Cardiac muscle cell (in vitro differentiated cells and primary cell): ENCODE measurements around the gene TGFBR1. TPM values are rescaled to one million over a fixed set of nuclear protein-coding genes. Genes with fewer than 3 reads are reported as not detected.
A peak's percentile ranks its signal among the peaks of the same experiment; 100 is the strongest.

Experiments used
- DNase-seq, 2 donors: peaks; one replicate each; pipeline versions ENCODE4 v3.0.0 to v3.0.0-alpha.2; 2010 to 2017; ENCODE audit warnings: low read depth in 1 of 2, low spot score in 1 of 2
- H3K27ac ChIP-seq: fragments of 200-600 bp; sonication (generic); 2 replicates; pipeline ENCODE4 v1.5.1; 2016
- H3K27me3 ChIP-seq: fragments of 200-600 bp; sonication (generic); 2 replicates; pipeline ENCODE4 v1.6.0; 2016; ENCODE audit warnings: control low read depth
- H3K36me3 ChIP-seq: fragments of 200-600 bp; sonication (generic); 2 replicates; pipeline ENCODE4 v1.5.1; 2016; ENCODE audit warnings: control low read depth
- H3K4me1 ChIP-seq: fragments of 200-600 bp; sonication (generic); 2 replicates; pipeline ENCODE4 v1.8.1; 2017; ENCODE audit warnings: low read depth, mild to moderate bottlenecking, mixed run types
- H3K4me3 ChIP-seq: fragments of 200-600 bp; sonication (generic); 2 replicates; pipeline ENCODE4 v1.5.1; 2016; ENCODE audit warnings: mild to moderate bottlenecking
- H3K9me3 ChIP-seq: fragments of 200-600 bp; sonication (generic); 2 replicates; pipeline ENCODE4 v1.5.1; 2017; ENCODE audit warnings: low read depth, mild to moderate bottlenecking, control low read depth
- CTCF ChIP-seq: IDR thresholded peaks from 2 replicates; pipeline ENCODE4 v1.5.1; 2012; ENCODE audit warnings: low read depth, mild to moderate bottlenecking, low read length
- polyA plus RNA-seq: library from polyadenylated mRNA; unstranded; fragments of >200 nt; fragmentation: Nextera tagmentation; extraction: Ambion mirVana; gene quantifications from 2 replicates; pipeline ENCODE4 v1.2.1, GENCODE V29; 2016
- total RNA-seq: library from RNA; depleted of rRNA; stranded (reverse); fragments of >200 nt; gene quantifications from 2 replicates; pipeline ENCODE4 v1.2.3, GENCODE V29; 2016

The TGFBR1 gene
- total and polyA plus RNA-seq, 2 experiments from 2014 or later = 11.1 to 17.2 TPM

DNA sequence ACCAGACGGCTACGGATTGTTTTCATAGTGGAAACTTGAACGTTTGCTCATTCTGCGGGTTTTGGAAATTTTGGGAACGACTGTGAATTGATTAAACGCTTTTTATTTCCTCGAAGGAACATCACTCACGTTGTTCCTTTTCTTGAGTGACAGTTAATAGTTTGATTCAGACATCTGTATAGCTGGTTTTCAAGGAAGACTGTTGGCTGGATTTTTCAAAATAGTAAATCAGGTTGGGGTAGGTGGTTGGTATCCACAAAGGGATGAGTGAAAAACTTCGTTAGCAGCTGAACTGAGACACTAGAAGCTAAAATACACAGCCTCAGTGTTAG lies 1.1 kb downstream of the TGFBR1 start:
- DNase-seq = no peak
- Histone ChIP-seq H3K4me3 (peak overlapping the region; percentile 84), H3K27me3 (no peaks in the 10 kb centered on the region), H3K36me3 (no peaks in the 10 kb centered on the region), H3K4me1 (peaks cover 7% of the 10 kb centered on the region), H3K27ac (peak overlapping the region; percentile 88), H3K9me3 (no peaks in the 10 kb centered on the region)
- no peak for TF ChIP-seq CTCF

DNA sequence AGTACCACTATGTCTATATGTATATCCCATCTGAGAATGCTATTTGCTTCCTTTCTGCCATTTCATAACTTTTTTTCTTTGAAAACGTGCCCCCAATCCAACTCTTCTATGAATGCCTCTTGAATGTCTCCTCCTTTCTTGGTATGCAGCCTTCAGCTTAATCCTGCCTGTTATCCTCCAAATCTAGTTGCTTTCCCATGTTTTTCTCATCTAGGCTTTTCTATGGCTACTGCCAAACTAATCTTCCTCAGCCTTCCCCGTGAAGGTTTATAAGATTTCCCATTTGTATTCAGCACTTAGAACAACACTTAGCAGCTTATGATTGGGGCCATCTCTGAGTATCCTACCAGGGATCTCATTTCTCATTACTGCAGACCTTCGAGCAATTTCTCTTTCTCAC lies 2.5 kb downstream of the TGFBR1 start:
- H3K4me3 ChIP-seq = no peak overlapping the region
- H3K27me3 ChIP-seq = no peaks in the 10 kb centered on the region
- peaks cover 8% of the 10 kb centered on the region for H3K4me1 ChIP-seq
- H3K36me3 ChIP-seq = no peaks in the 10 kb centered on the region
- no peaks in the 10 kb centered on the region for H3K9me3 ChIP-seq
- TF ChIP-seq CTCF = no peak
- H3K27ac ChIP-seq = no peak overlapping the region
- DNase-seq = no peak

DNA sequence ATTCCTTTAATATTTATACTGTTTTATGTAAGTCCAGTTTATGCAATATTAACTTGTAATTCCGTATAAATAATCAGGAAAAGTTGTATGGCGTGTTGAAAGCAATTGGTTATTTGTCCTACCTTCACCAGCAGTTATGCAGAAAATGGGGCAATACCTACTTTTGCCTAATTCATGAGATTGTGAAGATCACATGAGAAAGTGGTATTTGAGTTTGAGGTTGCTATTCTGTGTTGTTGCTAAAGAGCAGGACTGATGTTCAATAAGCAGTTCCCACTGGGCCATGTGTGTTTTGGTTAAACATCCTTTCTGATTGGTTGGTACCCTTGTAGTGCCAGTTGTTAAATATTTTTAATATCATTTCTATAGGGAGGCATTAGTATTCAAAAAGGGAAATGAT lies 3.2 kb downstream of the TGFBR1 start:
- Histone ChIP-seq H3K27ac (no peak overlapping the region), H3K4me1 (peaks cover 15% of the 10 kb centered on the region), H3K27me3 (no peaks in the 10 kb centered on the region)

DNA sequence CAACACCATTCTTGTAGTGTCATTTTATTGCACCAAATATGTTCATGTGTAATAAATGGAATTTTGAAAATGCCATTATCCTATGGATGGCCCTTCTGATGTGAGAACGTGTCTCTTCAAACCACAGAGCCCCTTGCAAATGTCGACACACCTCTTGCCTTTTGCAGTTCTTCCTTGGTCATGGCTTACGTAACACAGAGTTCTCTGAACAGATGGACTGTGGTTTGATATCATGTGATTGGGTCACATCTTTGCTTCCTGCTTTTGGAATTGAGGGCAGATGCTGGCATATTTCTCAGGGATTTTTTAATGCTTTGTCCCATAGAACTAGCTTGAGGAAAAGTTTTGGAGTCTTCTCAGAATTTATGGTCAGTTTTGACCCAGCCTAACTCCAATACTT lies 4.6 kb downstream of the TGFBR1 start:
- peaks cover 14% of the 10 kb centered on the region for H3K4me1 ChIP-seq
- peak in 1 of 2 donors; percentile 90 for DNase-seq
- no peak for TF ChIP-seq CTCF
- no peak overlapping the region for H3K27ac ChIP-seq
- no peaks in the 10 kb centered on the region for H3K36me3 ChIP-seq
- no peak overlapping the region for H3K4me3 ChIP-seq
- H3K9me3 ChIP-seq = no peaks in the 10 kb centered on the region
- no peaks in the 10 kb centered on the region for H3K27me3 ChIP-seq

More for the DNA sequence above, 3.2 kb downstream of the TGFBR1 start:
- Histone ChIP-seq H3K4me3 (no peak overlapping the region), H3K9me3 (no peaks in the 10 kb centered on the region), H3K36me3 (no peaks in the 10 kb centered on the region)
- no peak for DNase-seq
- no peak for TF ChIP-seq CTCF

GRCh38 chr9:99112750-99113413 lies 8.0 kb downstream of the TGFBR1 start:
- no peaks in the 10 kb centered on the region for H3K9me3 ChIP-seq
- H3K27ac ChIP-seq = peak overlapping the region; percentile 14
- no peak overlapping the region for H3K4me3 ChIP-seq
- TF ChIP-seq CTCF = no peak
- peaks cover 18% of the 10 kb centered on the region for H3K4me1 ChIP-seq
- H3K27me3 ChIP-seq = no peaks in the 10 kb centered on the region
- H3K36me3 ChIP-seq = no peaks in the 10 kb centered on the region
- DNase-seq = no peak
